ENCODE data around the gene SLC22A7. TPM values are rescaled to one million over a fixed set of nuclear protein-coding genes. Genes with fewer than 3 reads are reported as not detected.
"Not testable (repeated sequence)": the region's sequence is repeated elsewhere in the genome, so short reads cannot be mapped to it uniquely, and the experiment has no call there.

SLC22A7 gene
- total RNA-seq, 1 donor from 2014 or later: not detected

DNA sequence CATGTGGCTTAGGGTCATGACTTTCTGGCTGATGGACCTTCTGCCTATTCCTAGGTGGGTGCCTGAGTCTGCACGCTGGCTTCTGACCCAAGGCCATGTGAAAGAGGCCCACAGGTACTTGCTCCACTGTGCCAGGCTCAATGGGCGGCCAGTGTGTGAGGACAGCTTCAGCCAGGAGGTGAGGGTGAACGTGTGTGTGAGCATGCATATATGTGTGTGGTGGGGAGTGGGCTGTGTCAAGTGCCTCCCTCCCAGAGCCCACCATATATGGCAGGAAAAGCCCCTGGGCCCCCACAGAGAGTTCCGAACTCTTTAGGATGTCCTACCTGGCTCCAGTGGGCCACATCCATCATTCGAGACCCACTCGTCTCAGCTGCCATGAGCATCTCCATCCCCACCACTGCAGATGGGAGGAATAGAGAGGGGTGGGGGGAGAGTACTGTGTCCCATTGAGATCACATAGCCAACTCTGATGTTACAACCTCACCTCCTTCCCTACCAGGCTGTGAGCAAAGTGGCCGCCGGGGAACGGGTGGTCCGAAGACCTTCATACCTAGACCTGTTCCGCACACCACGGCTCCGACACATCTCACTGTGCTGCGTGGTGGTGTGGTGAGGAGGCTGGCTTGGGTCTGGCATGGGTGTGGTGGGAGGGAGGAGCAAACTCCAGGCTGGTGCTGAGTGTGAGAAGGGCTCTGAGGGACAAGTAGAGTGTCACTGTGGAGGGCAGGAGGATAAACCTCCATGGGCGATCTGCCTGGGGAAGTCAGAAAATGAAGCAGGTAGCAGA lies 3.2 kb downstream of the SLC22A7 start:
- Mint-ChIP-seq H3K27me3 (peaks cover 2% of the 10 kb centered on the region), H3K36me3 (ENCODE audit: low read depth) (no peaks in the 10 kb centered on the region), H3K27ac (no peak overlapping the region), H3K9me3 (no peaks in the 10 kb centered on the region), H3K4me3 (no peak overlapping the region), H3K4me1 (peaks cover 4% of the 10 kb centered on the region)
- DNase-seq: no peak
- intact Hi-C loops (cut with micrococcal nuclease): no loop called here
- CTCF ChIA-PET: no interaction called here
- POLR2A ChIA-PET: interaction anchor here (0.6 kb wide), 1 partner anchor 42 kb away, joined by 13 read pairs; no protein-coding TSS in a partner anchor
- ATAC-seq (ENCODE audit: low read depth): no peak
- no peak for TF ChIP-seq CTCF (IDR thresholded peaks at IDR 0.05)

DNA sequence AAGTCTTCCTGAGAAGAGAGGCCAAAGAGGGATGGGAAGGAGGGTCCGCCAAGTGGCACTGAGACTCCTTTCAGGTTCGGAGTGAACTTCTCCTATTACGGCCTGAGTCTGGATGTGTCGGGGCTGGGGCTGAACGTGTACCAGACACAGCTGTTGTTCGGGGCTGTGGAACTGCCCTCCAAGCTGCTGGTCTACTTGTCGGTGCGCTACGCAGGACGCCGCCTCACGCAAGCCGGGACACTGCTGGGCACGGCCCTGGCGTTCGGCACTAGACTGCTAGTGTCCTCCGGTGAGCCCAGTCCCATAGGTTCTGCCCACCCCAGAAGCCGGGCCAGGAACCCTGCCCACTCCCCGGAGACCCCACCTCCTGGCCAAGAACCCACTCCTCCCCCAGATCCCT lies 4.1 kb downstream of the SLC22A7 start:
- no peak for TF ChIP-seq CTCF (IDR thresholded peaks at IDR 0.05)
- ChIA-PET POLR2A (no interaction called here), CTCF (no interaction called here)
- DNase-seq (no peak), ATAC-seq (ENCODE audit: low read depth) (no peak)
- H3K27me3 Mint-ChIP-seq: no peaks in the 10 kb centered on the region
- H3K36me3 Mint-ChIP-seq (ENCODE audit: low read depth): no peaks in the 10 kb centered on the region
- H3K9me3 Mint-ChIP-seq: no peaks in the 10 kb centered on the region
- no peak overlapping the region for H3K4me3 Mint-ChIP-seq
- H3K27ac Mint-ChIP-seq: no peak overlapping the region
- peaks cover 8% of the 10 kb centered on the region for H3K4me1 Mint-ChIP-seq
- intact Hi-C loops (cut with micrococcal nuclease): no loop called here

- CTCF ChIA-PET; H3K27ac Mint-ChIP-seq; intact Hi-C loops (cut with micrococcal nuclease): not testable (repeated sequence)
Observed at GRCh38 chr6:43303006-43303405, 4.9 kb downstream of the SLC22A7 start.

DNA sequence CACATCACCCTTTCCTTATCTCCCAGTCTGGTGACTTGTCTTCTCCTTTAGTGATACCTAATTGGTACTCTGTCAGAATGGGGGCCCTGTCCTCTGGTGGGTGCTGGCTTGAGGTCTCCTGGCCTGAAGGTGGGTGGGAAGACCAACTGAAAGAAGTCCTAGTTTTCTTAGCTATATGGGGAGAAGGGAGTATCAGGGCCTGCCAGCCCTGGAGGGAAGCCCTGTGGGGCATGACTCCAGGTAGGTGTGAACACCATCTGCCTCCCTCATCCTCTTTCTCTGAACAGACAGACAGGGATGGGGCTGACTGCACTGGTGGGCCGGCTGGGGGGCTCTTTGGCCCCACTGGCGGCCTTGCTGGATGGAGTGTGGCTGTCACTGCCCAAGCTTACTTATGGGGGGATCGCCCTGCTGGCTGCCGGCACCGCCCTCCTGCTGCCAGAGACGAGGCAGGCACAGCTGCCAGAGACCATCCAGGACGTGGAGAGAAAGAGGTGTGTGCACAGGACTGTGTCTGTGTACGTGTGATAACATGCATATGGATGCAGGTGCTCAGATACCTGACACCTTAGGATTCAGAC lies 5.8 kb downstream of the SLC22A7 start:
- ChIA-PET CTCF (no interaction called here), POLR2A (no interaction called here)
- intact Hi-C loops (cut with micrococcal nuclease): no loop called here
- H3K4me1 Mint-ChIP-seq: peaks cover 19% of the 10 kb centered on the region
- H3K4me3 Mint-ChIP-seq: no peak overlapping the region
- ATAC-seq (ENCODE audit: low read depth) (no peak), DNase-seq (no peak)
- H3K27me3 Mint-ChIP-seq: no peaks in the 10 kb centered on the region
- H3K9me3 Mint-ChIP-seq: no peaks in the 10 kb centered on the region
- TF ChIP-seq CTCF (IDR thresholded peaks at IDR 0.05): no peak
- no peak overlapping the region for H3K27ac Mint-ChIP-seq
- H3K36me3 Mint-ChIP-seq (ENCODE audit: low read depth): no peaks in the 10 kb centered on the region

More at GRCh38 chr6:43303006-43303405, 4.9 kb downstream of the SLC22A7 start:
- ATAC-seq (ENCODE audit: low read depth); H3K36me3 Mint-ChIP-seq (ENCODE audit: low read depth); POLR2A ChIA-PET; H3K9me3 Mint-ChIP-seq; H3K4me3 Mint-ChIP-seq; H3K27me3 Mint-ChIP-seq; DNase-seq: not testable (repeated sequence)
- peaks cover 12% of the 10 kb centered on the region for H3K4me1 Mint-ChIP-seq

DNA sequence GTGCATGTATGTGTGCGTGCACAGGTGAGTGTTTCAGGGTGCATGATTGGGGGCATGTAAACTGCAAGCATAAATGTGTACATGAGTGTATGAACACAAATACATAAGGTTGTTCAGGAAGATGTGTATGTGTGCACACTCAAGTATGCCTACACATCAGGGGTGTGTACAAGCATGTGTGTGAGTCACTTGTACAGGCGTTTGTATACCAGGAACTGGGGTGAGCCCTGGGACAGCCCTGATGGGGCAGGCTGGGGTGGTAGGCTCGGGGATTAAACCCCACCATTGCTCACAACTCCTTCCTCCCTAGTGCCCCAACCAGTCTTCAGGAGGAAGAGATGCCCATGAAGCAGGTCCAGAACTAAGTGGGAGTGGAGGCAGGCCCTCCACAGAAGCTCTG lies 6.3 kb downstream of the SLC22A7 start:
- peaks cover 24% of the 10 kb centered on the region for H3K4me1 Mint-ChIP-seq
- CTCF ChIA-PET: no interaction called here

More for the DNA sequence above, 6.3 kb downstream of the SLC22A7 start:
- intact Hi-C loops (cut with micrococcal nuclease): no loop called here
- POLR2A ChIA-PET: no interaction called here
- Mint-ChIP-seq H3K36me3 (ENCODE audit: low read depth) (no peaks in the 10 kb centered on the region), H3K27ac (no peak overlapping the region), H3K9me3 (no peaks in the 10 kb centered on the region), H3K4me3 (no peak overlapping the region), H3K27me3 (no peaks in the 10 kb centered on the region)
- no peak for TF ChIP-seq CTCF (IDR thresholded peaks at IDR 0.05)
- DNase-seq (no peak), ATAC-seq (ENCODE audit: low read depth) (no peak)
